ENCODE data around the gene SLC2A6.

Gene SLC2A6

GRCh38 chr9:133515615-133516255 lies 36.8 kb upstream of the SLC2A6 start:
- DNase-seq (ENCODE audit: low read depth): no peak

- DNase-seq (ENCODE audit: low read depth): no peak
Observed at GRCh38 chr9:133515240-133515610, 36.3 kb upstream of the SLC2A6 start.

- no peak for DNase-seq (ENCODE audit: low read depth)
Observed at GRCh38 chr9:133514460-133515239, 35.8 kb upstream of the SLC2A6 start.

- no peak for DNase-seq (ENCODE audit: low read depth)
Observed at GRCh38 chr9:133513214-133514100, 34.6 kb upstream of the SLC2A6 start.

GRCh38 chr9:133512253-133513213 lies 33.6 kb upstream of the SLC2A6 start:
- no peak for DNase-seq (ENCODE audit: low read depth)

- DNase-seq (ENCODE audit: low read depth): no peak
Observed at GRCh38 chr9:133511607-133512006, 32.7 kb upstream of the SLC2A6 start.

GRCh38 chr9:133510926-133511505 lies 32.1 kb upstream of the SLC2A6 start:
- DNase-seq (ENCODE audit: low read depth): no peak

GRCh38 chr9:133509179-133510083 lies 30.5 kb upstream of the SLC2A6 start:
- DNase-seq (ENCODE audit: low read depth): no peak

GRCh38 chr9:133508046-133508445 lies 29.1 kb upstream of the SLC2A6 start:
- DNase-seq (ENCODE audit: low read depth): no peak

GRCh38 chr9:133507246-133507965 lies 28.5 kb upstream of the SLC2A6 start:
- DNase-seq (ENCODE audit: low read depth): no peak

GRCh38 chr9:133506653-133507038 lies 27.7 kb upstream of the SLC2A6 start:
- DNase-seq (ENCODE audit: low read depth): peak; percentile 96

GRCh38 chr9:133505901-133506652 lies 27.2 kb upstream of the SLC2A6 start:
- peak; percentile 47 for DNase-seq (ENCODE audit: low read depth)

GRCh38 chr9:133505186-133505830 lies 26.4 kb upstream of the SLC2A6 start:
- peak; percentile 71 for DNase-seq (ENCODE audit: low read depth)

GRCh38 chr9:133502112-133502511 lies 23.2 kb upstream of the SLC2A6 start:
- DNase-seq (ENCODE audit: low read depth): no peak

- DNase-seq (ENCODE audit: low read depth): no peak
Observed at GRCh38 chr9:133499892-133500270, 21.0 kb upstream of the SLC2A6 start.

GRCh38 chr9:133499132-133499891 lies 20.4 kb upstream of the SLC2A6 start:
- DNase-seq (ENCODE audit: low read depth): no peak
